T1000 (cell line): Measurements from ENCODE around the gene NDUFB11.
"Not testable (repeated sequence)": the region's sequence is repeated elsewhere in the genome, so short reads cannot be mapped to it uniquely, and the experiment has no call there.

Source experiments
- DNase-seq: peaks from one replicate; lab custom pipeline; 2025; ENCODE audit warnings: mixed read lengths; lab: John Stamatoyannopoulos, UW

NDUFB11 gene

DNA sequence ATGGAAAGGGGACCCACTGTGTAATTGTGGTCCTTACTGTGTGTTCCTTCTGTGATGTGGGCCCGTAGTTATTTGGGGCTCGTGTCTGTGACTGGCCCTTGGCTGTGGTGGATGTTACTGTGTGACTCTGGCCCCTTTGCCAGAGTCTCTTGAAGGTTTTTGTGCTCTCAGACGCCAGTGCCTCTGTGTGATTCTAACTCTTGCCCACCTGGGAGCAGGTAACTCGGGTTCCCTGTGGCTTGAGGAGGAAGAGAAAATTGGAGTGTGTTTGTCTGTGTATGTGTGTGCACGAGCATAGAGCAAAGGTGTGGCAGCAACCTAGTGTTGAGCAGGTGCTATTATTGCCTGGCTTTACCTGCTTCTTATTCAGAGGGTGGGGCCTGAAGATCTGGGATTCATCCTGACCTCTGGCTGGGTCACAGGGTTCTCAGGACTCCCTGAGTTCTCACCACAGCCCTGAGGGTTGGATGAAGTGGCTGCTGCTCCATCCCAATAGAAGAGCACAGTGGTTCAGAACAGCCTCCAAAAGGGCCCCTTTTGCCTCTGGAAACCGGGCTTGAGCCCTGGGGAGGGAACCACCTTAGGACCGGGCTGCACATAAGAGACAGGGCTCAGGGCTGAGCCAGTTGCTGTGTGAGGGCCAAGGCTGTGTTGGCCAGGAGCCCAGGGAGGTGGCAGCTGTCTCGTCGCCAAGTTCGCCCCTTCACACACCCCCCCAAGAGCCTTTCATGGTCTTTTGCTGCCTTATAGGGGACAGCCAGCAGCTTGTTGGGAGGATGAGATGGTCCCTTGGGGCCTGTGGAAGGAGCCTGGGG is 1.8 kb upstream of the NDUFB11 start:
- DNase-seq: no peak

DNA sequence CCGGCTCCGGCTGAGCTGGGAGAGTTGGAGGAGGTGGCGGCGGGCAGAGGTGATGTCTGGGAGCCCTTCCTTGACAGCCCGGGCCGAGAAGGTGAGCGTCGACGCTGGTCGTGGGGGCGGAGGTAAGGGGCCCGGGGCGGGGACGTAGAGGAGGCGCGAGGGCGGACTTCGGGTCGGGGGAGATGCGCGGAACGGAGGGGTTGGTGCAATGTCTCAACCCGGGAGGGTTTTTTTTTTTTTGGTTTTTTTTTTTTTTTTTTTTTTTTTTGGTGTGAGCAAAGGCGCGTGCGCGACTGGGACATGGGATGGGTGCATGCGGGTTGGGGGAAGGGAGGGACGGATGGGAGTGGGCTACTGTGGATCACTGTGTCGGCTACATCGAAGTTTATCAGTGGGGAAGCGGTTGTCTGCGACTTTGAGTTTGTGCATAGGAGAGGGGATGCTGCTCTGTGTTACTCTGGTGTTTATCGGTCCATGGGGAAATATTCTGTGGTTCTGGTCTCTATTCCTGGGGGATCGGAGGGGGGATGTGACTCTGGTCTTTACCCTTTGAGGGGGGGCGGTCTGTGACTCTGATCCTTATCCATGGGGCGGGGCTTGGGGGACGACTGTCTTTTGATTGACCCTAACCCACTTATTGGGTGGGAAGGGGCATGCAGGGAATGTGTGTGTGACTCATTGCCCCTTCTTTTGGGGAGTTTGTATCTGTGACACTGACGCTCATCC is 1.1 kb upstream of the NDUFB11 start:
- DNase-seq: no peak

DNA sequence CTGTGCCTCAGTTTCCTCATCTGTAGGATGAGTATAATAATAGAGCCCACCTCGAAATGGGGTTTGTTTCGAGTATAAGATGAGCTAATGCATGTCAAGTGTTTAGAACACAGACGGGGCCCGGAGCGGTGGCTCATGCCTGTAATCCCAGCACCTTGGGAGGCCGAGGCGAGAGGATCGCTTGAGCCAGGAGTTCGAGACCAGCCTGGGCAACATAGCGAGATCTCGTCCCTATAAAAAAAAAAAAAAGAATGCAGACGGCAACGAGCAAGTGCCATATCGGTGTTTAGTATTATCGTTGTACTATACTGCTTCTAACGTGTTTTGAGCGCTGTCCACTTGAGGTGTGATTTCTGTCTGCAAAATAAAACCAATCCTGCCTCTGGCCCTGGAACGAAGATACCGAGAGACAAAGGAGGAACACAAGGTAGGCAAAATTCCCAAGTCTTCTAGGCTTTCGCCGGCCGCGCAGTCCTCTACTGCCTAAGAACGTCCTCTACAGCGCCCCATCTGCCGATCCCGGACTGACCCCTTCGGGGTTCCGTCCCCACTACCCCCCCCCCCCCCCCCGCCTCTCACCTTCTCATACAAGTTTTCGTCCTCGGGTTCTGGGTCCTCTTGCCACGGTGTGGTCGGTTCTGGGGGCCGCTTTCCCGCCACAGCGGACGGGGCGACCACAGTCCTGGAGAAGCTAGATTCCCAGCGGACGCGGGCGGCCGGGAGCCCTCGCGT is 442 bp downstream of the NDUFB11 start:
- no peak for DNase-seq

DNA sequence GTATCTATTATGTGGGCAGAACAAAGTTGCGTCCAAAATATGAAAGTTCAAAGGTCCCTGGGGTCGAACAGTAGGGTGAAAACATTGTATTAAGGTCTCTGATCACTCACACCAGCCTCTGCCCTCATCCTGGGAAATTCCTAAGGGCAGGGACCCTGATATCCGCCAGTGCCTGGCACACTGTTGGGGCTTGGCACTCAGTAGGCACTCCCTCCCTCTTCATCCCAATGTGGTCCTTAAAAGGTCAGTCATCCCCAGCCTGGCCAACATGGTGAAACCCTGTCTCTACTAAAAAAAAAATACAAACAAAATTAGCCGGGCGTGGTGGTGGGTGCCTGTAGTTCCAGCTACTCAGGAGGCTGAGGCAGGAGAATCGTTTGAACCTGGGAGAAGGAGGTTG is 6.3 kb downstream of the NDUFB11 start:
- no peak for DNase-seq

DNA sequence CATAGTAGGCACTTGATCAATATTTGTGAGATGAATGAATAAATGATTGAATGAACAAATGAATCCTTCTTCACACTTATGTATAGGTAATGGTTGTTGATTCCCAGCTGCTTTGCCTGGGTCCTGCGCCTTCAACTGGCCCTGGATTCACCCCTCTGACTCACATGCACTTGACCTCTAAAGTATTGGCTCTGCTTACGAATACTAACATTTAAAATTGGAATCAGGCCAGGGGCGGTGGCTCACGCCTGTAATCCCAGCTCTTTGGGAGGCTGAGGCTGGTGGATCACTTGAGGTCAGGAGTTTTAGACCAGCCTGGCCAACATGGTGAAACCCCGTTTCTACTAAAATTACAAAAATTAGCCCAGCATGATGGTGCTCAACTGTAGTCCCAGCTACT is 8.9 kb downstream of the NDUFB11 start:
- not testable (repeated sequence) for DNase-seq

DNA sequence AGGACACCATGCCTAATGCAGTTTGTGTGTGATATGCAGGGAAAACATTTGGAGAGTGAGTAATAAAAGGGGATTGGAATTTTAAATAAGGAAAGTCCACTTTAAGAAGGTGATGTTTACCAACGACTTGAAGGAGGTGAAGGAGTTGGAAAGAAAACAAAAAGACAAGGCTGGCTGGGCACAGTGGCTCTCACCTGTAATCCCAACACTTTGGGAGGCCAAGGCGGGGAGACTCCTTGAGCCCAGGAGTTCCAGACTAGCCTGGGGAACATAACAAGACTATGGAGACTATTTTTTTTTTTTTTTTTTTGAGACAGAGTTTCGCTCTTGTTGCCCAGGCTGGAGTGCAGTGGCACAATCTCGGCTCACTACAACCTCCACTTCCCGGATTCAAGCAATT is 11.0 kb downstream of the NDUFB11 start:
- DNase-seq: no peak

DNA sequence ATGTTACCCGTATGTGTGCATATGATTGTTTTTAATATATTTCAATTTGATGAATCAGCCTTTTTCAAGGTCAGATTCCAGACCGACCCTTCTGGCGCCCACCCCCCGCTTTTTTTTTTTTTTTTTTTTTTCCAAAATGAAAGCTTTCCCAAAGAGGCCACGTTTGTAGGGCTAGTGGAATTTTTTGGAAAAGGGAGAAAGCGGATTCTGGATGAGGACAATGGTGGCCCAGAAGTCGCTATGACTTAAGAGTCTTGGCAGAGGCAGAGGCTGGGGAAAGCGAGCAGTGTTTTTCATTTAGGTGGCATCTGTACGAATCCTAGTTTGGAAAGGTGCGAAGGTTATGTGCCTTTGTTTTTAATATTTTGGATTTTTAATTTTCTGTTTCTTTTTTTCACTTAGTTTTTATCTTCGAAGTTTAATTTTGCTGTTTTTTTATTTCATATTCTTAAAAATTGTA is 14.6 kb downstream of the NDUFB11 start:
- no peak for DNase-seq

DNA sequence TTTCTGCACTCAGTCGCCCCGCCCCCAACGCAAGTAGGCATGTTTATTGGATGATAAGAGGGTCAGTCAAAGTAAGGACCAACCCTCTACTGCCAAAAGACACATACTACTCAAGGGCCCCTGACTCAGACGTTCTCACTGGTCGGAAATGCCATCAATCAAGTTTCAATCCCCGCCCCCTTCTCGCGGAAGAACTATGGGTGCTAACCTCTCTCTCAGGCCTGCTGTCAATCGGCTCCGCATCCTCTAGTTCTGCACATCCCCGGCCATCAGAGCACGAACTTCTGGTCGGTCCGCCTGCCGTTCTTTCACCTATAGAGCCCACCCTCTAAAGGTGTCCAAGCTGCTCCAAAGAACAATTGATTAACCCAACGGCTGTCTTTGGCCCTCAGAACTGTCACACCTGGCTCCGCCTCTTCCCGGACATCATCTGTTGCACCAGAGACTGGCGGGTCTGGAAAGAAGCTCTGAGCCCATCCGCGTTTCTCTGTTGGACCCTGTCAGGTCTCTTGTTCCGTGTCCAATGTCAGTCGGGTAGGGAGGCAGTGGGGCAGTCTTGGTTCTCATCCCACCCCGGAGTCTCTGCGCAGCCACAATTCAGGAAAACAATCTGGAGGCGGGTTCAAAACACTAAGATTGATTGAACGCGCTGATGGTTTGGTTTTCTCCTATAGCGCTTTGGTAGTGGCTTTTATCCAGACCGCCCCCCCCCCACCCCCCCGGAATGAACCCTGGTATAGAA is 15.2 kb downstream of the NDUFB11 start:
- DNase-seq: peak; percentile 87

DNA sequence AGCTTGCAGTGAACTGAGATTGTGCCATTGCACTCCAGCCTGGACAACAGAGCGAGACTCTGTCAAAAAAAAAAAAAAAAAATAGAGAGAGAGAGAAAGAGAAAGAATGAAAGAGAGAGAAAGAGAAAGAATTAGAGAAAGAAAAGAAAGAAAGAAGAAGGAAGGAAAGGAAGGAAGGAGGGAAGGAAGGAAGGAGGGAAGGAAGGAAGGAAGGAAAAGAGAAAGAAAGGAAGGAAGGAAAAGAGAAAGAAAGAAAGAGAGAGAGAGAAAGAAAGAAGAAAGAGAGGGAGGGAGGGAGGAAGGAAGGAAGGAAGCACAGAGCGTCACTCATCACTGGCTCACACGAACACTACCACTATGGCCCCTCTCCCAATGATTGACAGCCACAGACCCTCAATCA is 20.0 kb downstream of the NDUFB11 start:
- DNase-seq: not testable (repeated sequence)

DNA sequence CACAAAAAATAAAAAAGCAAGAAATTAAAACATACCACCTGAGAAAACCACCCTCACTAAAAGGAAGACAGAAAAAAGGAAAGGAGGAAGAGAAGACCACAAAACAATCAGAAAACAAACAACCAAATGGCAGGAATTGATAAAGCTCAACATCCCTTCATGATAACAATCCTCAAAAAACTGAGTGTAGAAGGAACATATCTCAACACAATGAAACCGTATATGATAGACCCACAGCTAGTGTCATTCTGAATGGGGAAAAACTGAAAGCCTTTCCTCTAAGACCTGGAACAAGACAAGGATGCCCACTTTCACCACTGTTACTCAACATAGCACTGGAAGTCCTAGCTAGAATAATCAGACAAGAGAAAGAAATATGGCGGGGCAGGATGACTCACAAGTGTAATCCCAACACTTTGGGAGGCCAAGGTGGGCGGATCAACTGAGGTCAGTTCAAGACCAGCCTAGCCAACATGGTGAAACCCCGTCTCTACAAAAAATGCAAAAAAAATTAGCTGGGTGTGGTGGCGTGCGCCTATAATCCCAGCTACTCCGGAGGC is 27.9 kb downstream of the NDUFB11 start:
- DNase-seq: not testable (repeated sequence)

DNA sequence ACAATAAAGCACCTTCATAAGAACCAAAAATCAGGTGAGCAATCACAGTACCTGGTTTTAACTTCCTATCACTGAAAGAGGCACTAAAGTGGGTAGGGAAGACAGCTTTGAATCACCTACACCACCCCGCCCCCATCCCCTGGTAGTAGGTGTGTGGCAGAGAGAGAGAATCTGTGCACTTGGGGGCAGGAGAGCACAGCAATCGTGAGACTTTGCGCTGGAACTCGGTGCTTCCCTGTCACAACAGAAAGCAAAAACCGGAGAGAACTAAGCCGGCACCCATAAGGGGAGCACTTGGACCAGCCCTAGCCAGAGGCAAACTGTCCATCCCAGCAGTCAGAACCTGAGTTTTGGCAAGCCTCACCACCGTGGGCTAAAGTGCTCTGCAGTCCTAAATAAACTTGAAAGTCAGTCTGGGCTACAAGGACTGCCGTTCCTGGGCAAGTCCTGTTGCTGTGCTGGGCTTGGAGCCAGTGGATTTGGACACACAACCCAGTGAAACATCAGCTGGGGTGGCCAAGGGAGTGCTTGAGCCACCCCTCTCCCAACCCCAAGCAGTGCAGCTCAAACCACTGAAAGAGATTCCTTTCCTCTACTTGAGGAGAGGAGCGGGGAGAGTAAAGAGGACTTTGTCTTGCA is 32.1 kb downstream of the NDUFB11 start:
- no peak for DNase-seq

DNA sequence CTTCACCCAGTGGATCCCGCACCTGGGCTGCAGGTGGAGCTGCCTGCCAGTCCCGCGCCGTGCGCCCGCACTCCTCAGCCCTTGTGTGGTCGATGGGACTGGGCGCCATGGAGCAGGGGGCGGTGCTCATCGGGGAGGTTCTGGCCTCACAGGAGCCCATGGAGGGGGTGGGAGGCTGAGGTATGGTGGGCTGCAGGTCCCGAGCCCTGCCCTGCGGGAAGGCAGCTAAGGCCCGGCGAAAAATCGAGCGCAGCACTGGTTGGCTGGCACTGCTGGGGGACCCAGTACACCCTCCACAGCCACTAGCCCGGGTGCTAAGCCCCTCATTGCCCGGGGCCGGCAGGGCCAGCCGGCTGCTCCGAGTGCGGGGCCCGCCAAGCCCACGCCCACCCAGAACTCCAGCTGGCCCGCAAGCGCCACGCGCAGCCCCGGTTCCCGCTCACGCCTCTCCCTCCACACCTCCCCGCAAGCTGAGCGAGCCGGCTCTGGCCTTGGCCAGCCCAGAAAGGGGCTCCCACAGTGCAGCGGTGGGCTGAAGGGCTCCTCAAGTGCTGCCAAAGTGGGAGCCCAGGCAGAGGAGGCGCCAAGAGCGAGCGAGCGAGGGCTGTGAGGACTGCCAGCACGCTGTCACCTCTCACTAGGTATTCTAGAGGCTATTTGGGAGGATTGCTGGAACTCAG is 33.4 kb downstream of the NDUFB11 start:
- not testable (repeated sequence) for DNase-seq

DNA sequence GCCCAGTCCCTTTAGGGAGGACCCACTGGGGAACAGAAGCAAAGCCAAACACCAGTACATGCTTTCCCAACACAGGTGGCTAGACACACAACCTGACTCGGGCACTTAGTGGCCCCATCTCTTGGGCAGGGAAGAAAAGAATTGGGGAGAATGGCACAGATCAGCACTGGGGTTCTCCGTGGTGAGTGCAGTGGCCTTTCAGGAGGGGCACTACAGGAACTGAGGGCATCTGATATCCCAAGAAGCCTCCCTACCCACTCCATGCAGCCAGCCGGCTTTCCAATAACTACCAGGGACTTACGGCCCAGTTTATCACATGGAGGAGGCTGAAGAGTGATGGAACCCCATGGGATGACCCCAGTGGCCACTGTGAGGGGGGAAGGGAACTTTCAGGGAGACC is 43.3 kb downstream of the NDUFB11 start:
- no peak for DNase-seq

DNA sequence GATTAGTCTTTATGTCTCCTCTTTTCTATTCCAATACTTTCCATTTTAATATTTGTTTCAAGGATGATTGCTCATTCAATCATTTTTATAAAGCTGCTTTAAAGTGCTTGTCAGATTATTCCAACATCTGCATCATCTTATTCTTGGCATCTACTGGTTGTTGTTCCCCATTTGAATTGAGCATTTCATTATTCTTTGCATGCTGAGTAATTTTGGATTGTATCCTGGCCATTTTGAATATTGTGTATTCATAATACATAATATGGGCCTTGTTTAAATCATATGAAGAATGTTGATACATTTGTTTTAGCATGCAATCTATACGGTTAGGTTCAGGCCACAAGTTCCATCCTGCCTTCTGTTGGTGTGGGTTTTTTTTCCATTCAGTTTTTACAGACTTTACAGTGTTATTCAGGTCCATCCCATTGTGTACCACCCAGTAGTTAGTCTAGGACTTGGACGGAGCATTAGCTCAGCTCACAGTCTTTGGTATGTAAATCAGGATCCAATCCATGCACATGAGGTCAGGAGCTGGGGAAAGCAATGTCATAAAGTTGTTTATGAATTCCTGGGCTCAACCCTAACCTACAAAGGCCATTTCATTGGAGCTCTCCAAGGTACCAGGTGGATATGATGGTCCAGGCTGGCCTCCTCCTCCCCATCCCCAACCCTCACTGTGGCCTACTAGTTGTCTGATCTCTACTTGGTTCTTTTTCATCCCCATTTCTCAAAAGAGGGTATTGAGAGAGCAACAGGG is 46.0 kb downstream of the NDUFB11 start:
- no peak for DNase-seq

DNA sequence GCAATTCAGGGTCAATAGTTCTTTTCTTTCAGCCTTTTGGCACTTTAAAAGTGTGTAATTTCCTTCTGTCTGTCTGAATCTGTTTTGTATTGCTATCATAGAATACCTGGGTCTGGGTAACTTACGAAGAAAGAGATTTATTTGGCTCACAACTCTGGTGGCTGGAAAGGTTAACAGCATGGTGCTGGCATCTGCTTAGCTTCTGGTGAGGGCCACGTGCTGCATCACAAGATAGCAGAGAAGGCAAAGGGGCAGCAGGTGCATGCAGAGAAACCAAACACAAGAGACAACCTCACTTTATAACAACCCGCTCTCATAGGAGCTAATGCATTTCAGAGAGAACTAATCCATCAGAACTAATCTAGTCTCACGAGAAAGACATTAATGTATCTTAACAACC is 47.5 kb downstream of the NDUFB11 start:
- no peak for DNase-seq

DNA sequence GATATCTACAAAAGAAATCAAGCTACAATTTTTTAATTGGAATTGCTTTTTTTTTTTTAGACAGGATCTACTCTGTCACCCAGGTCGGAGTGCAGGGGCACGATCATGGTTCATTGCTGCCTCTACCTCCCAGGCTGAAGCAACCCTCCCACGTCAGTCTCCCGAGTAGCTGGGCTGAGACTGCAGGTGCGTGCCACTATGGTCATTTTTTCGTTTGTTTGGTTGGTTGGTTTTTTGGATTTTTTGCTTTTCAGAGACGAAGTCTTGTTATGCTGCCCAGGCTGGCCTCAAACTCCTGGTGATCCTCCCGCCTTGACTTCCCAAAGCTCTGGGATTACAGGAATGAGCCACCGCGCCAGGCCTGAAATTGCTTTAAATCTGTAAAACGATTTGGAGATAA is 50.6 kb downstream of the NDUFB11 start:
- no peak for DNase-seq

DNA sequence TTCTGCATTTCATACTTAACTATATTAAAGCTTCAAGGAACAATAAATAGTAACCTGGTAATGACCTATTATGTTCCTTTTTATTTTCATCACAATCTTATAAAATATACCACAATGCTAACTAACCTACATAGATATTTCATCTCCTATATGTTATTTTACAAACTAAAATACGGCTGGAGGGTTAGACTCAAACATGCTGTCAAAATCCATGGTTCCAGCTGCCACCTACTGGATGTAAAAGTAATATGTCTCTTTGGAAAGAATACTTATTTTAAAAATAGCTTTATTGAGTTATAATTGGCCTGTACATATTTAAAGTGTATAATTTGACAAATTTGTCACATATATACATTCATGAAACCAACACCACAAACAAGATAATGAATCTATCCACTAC is 51.3 kb downstream of the NDUFB11 start:
- no peak for DNase-seq
